ENCODE measurements around the gene FNDC5.

FNDC5 gene

DNA sequence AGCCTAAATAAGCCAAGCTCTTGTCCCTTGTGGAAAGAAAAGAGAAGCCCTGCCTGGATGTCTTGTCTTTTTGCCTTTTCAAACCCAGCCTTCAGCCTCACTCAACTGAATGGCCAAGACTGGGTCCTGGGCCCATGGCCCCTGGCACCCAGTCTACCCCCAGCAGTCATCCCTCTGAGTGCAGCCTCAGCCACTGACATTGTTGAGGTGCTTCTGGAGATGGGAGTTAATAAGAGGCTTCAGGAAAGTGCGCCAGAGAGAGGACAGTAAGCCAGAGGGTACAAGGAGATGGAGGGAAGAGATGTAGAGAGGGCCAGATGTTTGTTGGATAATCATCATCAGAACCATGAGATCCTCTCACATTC is 6.8 kb downstream of the FNDC5 start:
- no peak for DNase-seq

DNA sequence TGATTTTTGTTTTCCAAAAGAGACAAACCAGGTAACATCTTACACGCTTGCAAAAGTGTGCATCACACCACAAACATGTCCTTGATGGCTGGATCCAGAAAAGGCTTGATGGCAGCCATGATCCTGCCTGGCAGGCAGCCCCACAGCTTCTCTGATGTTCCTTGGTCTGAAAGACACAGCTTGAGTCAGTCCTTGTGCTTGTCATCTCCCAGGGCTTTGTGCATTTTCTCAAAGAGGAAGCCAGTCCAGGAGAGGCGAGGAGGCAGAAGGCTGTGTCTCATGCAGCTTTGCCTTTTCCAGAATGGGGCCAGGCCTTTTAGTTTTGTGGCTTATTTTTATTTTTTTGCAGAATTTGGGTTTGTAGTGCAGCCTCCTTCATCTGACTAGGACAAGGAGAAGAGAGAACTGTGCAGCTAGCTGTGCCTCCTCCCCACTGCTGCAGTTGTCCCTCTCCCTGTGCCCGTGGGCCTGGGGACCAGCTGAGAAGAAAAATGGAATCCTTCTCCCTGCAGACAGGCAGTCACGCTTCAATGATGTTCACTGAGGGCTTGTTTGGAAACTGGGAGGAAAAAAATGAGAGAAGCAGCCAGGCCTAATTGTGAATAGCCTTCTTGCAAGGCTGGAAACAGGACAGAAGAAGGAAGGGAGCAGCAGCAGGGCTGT is 7.4 kb downstream of the FNDC5 start:
- DNase-seq: no peak

DNA sequence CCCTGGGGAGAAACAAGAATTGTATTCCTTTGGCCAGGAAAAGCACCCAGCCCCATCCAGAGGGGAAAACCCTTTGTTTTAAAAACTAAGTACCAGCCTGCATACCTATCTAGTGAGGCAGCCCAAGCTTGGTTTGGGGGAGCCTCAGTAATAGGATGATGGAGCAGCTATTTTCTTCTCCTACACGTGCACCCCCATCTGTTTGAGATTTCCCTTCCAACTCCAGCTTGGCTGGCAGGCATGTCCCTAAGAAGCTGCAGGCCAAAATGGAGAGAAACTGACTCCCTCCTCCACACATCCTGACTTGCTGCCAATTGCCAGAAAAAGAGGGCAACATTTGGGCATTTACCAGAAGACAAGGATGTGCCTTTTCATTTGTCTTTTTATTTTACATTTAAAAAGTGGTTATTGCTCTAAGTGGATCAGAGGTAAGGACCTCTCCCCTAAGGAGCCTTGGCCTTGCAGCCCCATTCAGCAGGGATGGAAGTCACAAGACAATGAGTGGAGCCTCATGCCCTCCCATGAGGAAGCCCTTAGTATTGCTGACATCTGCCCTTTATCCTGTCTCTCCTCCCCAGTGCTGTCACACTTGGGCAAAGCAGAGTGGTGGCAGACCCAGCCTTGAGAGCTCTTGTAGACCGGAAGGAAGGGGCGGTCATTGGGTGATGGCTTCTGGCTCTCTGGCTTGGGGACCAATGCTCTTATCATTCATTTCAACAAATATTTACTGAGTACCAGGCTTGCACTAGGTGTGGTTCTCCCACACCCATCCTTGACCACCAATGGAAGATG is 8.6 kb downstream of the FNDC5 start:
- no peak for DNase-seq

DNA sequence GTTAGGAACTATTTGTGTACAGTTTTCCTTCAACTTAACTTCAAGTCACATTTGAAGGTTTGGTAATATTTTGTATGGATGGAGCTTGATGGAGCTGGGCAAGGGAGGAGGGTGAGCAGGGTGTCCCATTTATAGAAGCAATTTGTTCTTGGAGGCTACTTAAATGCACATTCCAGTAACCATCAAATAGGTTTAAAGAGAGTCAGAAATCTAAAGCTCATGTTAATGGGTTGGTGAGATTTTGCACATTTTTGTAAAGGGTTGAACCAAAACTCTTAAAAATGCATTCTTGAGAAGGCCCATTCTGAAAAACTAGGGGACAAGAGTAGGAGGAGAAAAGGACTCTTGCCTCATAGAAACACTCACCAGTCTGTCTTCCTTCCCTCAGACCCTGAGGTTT is 10.1 kb downstream of the FNDC5 start:
- DNase-seq: no peak

DNA sequence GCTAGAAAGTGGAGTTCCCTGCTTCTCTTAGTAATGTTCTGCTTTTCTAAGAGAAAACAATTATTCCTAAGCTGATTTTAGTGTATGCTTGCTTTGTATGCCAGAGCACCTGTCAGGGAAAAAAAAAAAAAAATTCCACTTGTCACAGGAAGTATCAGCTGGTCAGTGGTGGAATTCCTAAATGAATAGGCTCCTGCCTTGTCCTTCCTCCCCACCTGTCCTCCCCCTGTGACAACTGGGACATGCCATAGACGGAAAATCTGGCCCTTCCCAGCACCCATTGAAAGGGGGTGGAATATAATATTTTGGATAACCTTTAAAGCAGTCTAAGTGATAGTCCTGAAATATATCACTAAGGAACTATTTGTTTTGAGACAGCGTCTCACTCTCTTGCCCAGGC is 10.8 kb downstream of the FNDC5 start:
- DNase-seq: no peak

DNA sequence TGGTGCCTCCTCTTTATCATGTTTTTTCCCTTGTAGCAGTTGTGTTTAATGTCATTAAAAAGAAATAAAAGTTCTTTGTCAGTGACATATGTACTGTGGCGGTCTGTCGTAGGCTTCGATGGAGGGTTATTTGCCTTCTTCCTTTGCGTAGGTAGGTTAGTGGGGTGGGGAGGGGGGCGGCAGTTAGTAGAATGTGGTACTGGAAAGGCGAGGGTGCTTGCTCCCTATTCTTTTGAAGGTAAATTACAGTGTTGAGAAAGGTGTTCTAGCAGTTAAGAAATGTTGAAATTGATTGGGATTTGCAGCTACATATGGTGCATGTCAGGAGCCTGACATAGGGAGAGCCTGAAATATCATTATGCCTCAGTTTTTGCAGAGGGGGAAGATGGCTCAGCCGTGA is 11.9 kb downstream of the FNDC5 start:
- DNase-seq: no peak

DNA sequence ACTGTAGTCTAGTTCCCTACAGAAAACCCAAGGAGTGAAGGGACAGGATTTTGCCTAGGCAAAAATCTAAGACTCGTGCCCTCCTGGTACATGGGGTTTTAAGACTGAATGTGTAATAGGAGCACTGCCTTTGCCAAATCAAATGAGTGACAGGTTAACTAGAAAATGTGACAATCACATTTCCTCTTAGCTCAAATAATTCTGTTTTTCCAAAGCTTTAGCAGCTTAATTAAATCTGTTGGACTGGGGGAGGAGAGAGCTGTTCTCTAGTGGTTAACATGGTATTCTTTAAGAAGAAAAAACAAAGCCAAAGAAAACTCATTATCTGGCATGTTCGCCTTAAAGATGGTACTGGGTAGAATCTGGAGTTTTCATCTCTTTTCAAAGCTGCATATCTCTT is 12.6 kb downstream of the FNDC5 start:
- DNase-seq: no peak

DNA sequence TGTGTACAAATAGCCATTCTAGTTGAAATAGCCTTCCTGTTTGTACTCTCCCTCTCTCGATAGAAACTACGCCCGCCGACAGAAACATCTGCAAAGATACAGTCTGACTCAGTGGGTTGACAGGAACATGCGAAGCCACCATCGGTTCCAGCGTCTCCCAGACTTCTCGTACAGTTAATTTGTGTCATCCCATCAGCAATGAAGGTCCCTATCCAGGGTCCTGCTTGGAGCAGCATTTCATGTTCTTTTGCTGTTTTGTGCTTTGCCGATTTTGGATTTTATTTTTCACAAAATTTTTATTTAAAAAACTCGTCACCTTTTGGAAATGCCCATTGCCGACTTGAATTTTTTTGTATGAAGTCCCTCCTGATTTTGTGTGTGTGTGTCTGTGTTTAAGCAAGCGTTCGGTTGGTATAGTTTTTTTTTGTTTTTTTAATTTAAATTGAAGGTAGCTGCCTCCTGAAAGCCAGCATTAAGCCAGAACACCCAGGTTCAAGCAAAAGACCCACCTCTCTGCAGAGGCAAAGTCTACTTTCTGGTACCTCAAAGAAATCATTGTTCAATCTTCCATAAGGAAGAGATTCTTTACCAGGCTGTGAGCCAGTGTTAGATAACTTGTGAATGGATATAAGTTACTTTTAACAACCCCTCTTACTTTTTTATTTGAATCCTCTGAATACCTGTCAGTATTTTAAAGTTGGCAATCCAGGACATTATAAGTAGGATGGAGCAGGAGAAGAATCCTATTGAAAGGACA is 14.7 kb downstream of the FNDC5 start:
- no peak for DNase-seq

DNA sequence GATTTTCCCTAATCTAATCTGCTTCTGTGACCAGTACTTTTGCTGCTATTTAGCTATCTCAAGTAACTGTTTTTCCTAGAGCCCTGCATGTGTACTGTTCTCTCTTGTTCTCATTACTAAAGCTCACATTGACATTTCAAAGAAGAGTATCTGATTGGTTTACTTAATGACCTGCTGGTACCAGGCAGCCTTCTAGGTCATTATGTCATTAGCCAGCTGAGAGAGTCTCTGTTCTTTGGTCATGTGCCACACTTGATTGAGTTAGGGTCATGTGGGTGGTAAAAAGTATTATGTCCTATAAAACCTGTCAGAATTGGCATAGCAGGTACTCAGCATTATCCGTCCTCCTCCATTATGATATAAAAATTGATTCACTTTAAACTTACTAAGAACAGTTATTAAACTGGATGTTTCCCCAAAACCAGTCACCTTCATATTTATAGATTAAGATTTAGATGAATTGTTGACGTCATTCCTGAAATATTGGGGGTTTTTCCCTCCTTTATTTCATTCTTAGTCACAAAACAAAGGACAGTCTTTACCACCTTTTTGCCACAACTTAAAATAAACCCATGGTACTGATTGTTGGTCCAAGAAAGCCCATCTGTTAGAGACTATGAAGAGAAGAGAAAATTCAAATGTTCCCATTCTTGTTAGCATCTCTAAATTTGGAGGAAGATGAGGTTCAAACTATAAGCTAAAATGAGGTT is 22.2 kb downstream of the FNDC5 start:
- DNase-seq: no peak

DNA sequence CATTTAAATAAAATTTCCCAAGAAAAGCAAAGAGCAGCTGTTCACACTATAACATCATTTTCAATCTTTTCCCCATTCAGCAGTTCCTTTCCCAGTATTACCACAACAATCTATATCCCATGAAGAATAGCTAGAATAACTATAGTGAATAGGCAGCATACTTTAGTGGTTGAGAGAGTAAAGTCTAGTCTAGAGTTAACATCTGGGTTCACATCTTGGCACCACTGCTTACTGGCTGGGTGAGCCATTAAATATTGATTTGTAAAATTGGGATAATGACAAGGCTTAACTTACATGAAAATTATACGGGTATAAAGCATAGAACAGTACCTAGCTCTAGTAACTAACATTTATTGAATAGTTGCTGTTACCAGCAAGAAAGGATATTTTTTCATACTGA is 38.8 kb downstream of the FNDC5 start:
- DNase-seq: no peak

DNA sequence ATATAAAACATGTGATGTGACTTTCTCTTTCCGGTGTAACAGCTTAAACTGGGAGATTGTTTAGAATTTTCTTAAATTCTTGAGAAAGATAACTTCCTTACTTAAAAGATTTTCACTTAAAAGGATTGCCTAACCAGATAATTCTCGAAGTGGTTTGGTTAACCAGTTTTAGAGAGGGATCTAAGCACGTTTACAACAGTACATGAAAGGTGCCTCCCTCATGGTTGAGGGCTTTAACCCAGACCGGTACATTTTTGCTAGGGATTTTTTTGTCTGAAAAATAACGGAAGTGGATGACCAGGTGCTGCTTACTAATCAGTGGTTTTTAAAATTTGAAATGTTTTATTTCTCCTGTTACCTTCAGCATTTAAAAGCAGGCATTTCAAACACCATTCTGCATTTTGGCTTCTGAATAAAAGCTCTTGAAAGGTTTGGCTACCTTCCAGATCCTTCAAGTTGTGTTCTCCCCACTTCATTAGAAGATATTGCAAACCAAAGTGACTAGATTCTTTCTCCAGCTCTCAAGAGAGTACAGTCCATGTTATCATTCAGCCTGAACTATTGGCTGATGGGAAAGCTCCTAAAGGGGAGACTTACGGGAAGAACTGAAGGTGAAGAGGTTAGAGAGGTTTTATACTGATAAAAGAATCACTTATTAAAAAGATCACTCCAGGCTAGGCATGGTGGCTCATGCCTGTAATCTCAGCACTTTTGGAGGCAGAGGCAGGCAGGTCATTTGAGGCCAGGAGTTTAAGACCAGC is 40.4 kb downstream of the FNDC5 start:
- DNase-seq: no peak

DNA sequence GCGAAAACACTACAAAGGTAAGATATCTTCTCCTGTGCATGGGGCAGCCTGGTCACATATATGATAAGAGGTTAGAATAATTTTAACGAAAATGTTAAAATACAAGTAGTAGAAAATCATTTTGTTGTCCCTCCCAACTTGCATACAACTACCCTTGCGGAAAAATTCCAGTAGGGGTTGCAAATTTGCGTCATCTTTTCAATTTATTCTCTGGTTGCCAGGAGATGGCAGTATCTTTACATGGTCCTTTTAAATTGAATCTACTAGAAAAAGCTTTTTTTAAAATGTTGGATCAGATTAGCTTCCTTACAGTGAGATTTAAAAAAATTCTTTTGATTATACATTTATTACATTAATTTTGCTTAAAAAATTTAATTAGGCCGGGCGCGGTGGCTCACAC is 42.4 kb downstream of the FNDC5 start:
- no peak for DNase-seq

DNA sequence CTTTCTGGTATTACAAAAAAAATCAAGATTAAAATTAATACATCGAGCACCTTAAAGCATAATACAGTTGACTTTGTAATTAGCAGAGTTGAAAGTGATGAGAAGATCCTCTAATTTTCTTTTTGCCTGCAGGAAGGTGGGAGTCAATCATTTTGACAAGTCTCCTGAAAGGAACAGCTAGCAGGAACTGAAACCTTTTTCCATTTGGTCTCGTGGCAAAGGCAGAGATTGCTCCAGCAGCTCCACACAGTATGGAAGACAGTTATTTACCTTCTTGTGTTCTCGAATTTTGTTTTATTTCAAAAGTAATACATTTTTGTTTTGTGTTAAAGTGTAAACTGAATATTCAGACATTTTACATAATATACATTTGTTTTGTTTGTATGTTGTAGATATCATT is 45.5 kb downstream of the FNDC5 start:
- DNase-seq: no peak

DNA sequence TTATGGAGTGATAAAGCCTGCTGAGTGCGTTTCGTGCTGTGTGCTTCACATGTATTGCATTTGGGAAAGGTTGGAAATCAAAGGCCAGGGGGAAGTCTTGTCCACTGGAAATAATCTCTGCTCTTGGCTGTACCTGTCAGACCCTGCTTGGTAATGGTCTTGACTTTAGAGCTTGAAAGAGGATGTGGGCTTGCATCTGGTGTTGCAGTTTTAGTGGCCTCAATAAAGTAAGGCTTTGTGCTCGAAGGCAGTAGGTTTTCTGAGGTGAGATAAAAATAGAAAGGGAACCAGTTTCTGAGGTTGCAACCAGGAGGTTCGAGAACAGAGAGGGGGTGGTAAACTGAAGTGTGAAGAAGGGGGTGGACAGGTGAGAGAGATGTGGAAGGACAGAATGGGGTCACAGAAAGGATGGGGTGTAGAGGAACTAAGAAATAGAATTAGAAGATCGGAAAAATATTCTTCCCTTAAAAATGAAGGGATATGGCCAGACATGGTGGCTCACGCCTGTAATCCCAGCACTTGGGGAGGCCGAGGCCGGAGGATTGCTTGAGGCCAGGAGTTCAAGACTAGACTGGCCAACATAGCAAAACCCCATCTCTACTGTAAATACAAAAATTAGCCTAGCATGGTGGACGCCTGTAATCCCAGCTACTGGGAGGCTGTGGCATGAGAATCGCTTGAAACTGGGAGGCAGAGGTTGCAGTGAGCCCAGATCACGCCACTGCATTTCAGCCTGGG is 51.7 kb downstream of the FNDC5 start:
- peak; percentile 49 for DNase-seq

DNA sequence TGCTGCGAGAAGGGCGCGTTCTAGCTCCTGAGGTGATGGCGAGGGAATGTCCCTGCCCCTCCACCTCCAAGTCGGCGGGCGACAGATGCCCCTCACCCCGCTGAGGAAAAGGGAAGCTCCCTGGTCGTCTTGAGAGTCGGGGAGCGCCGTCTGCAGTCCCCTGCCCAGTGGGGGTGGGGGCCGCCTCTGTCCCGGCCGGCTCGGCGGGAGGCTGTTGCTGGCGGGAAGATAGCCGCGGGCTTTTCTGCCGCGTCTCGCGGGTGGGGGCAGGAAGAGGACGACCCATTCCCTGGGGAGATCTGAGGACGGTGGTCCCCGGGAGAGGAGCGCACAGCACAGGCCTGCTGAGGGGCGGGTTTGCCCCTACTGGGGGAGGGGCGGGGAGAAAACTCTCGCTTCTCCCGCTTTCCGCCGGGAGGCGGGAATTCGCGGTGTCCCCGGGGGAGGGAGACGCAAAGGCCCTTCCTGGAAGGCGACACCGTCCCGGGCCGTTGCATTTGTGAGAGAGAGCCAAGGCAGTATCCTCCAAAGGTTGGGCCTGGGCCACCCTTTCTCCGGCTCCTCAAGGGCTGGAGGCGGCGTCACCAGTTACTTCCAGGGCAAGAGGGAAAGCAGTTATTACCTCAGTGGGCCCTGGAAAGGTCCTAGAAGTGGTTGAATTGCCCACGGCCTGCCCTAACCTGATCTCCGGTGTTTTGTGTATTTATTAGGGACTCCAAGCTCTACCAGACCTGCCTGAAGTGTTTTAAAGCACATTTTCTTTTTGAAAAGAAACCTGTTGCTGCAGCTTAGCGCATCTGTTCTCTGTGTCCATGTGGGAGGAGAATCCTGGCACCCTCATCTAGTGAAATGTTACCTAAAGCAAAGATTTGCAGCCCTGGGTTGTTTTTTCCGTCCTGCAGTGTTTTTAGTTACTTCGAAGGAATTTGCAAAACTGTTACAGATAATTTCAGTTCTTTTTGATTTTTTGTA is 52.6 kb downstream of the FNDC5 start:
- DNase-seq: peak; percentile 65

DNA sequence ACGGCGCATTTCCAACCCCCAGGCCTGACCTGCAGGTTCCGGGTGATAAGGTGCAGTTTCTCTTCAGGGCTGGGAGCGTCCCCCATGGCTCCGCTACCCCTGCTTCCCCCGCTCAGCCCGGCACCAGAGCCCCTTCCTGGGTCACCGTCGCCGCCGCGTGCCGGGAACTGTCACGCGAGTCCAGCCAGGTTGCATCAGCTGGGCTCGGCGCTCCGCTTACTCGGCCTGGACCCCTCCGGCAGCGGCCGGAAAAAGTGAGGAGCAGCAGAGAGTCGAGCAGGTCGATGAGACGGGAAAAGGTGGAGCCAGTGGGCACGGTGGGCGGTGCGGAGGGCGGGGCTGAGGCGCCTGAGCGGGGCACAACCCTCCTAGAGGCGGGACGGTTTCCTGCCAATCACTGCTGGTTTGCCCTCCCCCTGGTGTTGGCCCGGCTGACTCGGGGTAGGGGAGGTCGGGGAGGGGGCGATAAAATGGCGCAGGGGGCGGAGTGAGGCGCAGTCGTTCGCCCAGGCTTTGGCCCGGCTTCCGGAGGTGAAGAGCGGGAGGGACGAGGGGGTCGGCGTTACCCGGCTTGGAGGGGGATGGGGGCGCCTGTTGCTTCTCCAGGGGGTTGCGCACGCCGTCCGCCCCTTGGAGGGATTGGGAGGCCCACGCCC is 53.4 kb downstream of the FNDC5 start, which contains the start of the genes S100PBP and YARS1:
TSS of gene S100PBP (plus strand) at position 495 of the 656 bp plus-strand sequence. CDS start 8,447 bp downstream, outside the sequence.
TSS of gene YARS1 (minus strand) at position 200 of the 656 bp plus-strand sequence. CDS start at position 86, 114 bp downstream.
- DNase-seq: peak; percentile 100

DNA sequence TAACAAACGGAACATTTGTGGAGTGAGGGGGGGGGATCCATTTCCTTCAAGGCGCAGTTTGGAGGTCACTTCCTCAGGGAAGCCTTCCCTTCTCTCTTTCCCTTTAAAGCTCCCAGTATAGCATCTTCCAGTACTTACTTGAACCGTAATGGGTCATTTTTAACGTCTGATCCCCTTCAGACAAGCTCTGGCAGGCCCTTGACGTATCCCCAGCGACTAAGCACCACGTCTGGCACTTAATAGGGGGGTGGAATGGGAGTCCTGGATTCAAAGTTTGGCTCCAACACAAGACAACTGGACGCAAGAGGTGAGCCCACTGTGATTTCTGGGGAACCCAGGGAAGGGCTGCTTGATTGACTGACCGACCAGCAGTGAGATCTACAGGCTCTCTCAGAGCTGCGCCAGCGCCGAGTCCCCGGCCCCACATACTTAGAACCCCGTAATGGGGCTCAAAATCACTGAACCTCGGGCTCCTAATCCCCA is 54.0 kb downstream of the FNDC5 start:
- DNase-seq: no peak

DNA sequence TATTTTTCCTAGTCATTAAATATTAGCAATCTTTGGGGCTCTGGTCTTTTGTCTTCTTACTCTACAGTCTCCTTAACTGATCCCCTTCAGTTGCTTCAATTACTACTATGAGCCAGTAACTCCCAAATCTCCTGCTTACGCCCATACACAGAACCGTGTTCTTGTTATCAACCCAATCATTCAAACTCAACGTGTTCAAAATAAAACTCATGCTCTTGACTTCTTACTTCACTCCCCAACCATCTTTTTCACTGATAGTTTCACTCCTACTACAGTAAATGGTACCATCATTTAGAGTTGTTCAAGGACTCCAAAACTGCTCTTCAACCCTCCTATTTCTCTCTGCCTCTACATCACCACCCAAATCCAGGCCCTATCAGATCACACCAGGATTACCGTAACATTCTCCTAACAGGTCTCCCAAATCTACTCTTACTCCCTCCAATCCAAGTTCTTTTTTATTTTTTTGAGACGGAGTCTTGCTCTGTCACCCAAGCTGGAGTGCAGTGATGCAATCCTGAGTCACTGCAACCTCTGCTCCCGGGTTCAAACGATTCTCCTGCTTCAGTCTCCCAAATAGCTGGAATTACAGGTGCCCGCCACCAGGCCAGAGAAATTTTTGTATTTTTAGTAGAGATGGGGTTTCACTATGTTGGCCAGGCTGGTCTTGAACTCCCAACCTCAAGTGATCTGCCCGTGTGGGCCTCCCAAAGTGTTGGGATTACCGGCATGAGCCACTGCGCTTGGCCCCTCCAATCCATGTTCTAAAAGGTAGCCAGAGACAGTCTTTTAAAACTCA is 56.6 kb downstream of the FNDC5 start:
- DNase-seq: no peak
